NCI-H187 (cell line): Measurements from ENCODE around the gene ASCC2.
A peak's percentile ranks its signal among the peaks of the same experiment; 100 is the strongest.
"Not testable (repeated sequence)": the region's sequence is repeated elsewhere in the genome, so short reads cannot be mapped to it uniquely, and the experiment has no call there.

Source experiments
- DNase-seq, 2 experiments: peaks; one replicate each; lab custom pipeline; 2025; lab: John Stamatoyannopoulos, UW

The ASCC2 gene, protein sequence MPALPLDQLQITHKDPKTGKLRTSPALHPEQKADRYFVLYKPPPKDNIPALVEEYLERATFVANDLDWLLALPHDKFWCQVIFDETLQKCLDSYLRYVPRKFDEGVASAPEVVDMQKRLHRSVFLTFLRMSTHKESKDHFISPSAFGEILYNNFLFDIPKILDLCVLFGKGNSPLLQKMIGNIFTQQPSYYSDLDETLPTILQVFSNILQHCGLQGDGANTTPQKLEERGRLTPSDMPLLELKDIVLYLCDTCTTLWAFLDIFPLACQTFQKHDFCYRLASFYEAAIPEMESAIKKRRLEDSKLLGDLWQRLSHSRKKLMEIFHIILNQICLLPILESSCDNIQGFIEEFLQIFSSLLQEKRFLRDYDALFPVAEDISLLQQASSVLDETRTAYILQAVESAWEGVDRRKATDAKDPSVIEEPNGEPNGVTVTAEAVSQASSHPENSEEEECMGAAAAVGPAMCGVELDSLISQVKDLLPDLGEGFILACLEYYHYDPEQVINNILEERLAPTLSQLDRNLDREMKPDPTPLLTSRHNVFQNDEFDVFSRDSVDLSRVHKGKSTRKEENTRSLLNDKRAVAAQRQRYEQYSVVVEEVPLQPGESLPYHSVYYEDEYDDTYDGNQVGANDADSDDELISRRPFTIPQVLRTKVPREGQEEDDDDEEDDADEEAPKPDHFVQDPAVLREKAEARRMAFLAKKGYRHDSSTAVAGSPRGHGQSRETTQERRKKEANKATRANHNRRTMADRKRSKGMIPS

DNA sequence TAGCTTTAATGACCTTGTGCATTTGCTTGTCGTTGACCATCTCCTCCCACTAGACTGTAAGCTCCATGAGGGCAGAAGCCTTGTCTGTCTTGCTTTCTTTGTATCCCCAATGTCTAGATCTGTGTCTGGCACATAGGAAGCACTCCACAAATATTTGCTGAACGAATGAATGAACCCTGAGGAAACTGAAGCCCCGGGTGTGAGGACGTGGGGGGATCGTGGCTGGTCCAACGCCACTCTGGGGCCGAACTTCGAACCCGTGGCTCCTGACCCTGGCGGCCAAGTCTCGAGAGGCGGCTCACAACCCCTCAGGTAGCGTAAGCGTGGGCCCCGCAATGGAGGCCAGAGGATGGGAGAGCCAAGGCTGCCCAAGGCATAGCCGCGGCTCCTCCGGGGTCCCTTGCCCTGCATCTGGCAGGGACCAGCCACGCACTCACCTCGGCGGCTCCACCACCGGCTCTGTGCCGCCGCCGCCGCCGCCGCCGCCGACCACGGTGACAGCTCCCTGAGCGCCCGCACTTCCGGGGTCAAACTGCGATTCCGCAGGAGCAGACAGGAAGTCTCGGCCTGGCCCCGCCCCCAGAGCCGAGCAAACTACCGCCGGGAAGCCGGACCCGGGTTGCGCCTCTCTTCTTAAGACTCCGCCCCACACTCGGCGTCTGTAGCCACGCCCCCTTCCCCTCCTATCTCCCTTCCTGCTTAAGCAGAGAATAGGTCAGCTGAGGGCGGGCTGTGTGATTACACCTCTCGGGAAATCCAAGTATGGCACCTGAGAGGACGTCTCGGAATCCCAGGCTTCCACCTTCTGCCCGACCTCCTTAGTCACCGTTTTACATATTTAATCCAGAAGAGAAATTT lies at the start of gene ASCC2:
TSS of gene ASCC2 (minus strand) at position 534 of the 858 bp plus-strand sequence. CDS start 5,949 bp downstream, outside the sequence.
- peak; percentile 91 to 95 for DNase-seq

- no peak for DNase-seq
These were observed 49.3 kb upstream of the ASCC2 start for GRCh38 chr22:29887358-29887757.

DNA sequence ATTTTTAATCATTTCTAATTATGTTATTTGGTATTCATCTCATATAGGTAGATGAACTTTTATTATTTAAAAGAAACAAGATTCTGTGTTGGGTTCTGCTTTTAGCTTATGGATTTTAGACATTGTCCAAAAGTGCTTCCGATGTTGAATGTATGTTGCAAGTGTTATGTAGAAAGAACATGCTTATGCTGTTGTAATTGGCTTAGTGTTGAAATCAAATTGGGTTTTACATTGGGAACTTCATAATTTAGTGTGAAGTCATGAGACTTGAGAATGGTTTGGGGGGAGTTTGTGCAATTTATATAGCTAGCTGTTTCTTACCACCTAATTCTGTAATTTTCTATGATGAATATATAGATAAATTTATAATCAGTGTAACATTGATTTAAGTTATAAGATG lies 48.5 kb upstream of the ASCC2 start:
- no peak for DNase-seq

GRCh38 chr22:29885610-29886009 lies 47.5 kb upstream of the ASCC2 start:
- DNase-seq = no peak

GRCh38 chr22:29883775-29884097 lies 45.7 kb upstream of the ASCC2 start:
- no peak for DNase-seq

DNA sequence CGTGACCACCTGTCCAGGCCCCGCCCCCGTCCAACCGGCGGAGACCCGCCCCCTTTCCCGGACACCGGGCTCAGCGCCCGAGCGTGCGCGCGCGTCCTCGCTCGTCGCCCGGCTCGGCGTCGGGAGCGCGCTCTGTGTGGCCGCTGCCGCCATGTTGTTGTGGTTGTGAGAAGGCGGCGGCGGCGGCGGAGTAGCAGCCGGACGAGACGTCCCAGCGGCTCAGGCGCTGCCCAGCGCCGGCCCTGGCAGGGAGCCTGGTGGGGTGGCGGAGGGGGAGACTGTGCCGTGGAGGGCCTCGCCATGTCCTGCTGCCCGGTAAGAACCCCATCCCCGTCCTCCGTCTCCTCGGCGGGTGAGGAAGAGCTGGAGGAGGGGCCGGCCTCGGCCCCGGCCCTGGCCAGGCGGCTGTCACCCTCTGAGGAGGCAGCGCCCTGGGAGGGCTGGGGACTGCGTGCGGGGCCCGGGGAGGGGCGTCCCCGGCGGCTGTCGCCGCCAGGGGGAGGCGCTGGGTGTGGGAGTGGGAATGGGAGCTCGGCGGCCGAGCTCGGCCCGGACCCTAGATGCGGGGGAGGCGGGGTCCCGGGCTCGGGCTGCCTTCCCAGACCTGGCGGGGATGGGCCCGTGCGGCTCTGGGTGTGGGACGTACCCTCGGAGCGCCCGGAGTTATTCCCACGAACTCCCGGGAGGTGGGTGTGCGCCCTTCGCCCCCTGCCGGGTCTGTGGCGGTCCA lies 45.1 kb upstream of the ASCC2 start, which contains the start of gene MTMR3:
TSS of gene MTMR3 (plus strand) at position 130 of the 730 bp plus-strand sequence. CDS start 87,886 bp downstream, outside the sequence.
- DNase-seq = peak; percentile 55 to 69

- DNase-seq = no peak
These were observed 44.6 kb upstream of the ASCC2 start for GRCh38 chr22:29882716-29883044.

GRCh38 chr22:29879753-29880152 lies 41.7 kb upstream of the ASCC2 start:
- DNase-seq = no peak

GRCh38 chr22:29877620-29878019 lies 39.5 kb upstream of the ASCC2 start:
- DNase-seq = no peak

GRCh38 chr22:29873943-29874342 lies 35.9 kb upstream of the ASCC2 start:
- no peak for DNase-seq

- DNase-seq = no peak
These were observed 34.9 kb upstream of the ASCC2 start for GRCh38 chr22:29872989-29873388.

GRCh38 chr22:29872144-29872893 lies 34.2 kb upstream of the ASCC2 start:
- no peak for DNase-seq

GRCh38 chr22:29871684-29872083 lies 33.6 kb upstream of the ASCC2 start:
- peak; percentile 34 to 44 for DNase-seq

DNA sequence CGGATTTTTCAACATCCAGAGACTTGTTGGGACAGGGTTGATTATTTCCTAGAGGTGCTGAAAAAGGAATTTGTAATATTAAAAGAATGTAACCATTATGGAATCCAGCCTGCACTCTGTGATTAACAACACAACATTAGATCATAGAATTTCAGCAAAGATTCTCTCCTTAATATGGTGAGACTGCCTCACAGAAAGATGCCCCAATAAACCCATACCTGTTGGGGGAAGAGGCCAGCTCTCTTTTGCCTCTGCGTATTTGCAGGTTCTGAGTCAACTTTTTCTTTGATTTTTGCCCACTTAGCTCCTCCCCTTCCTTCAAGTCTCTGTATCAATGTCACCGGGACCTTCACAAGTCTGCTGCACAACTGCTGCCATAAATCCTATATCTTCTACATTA lies 32.5 kb upstream of the ASCC2 start:
- DNase-seq = no peak

DNA sequence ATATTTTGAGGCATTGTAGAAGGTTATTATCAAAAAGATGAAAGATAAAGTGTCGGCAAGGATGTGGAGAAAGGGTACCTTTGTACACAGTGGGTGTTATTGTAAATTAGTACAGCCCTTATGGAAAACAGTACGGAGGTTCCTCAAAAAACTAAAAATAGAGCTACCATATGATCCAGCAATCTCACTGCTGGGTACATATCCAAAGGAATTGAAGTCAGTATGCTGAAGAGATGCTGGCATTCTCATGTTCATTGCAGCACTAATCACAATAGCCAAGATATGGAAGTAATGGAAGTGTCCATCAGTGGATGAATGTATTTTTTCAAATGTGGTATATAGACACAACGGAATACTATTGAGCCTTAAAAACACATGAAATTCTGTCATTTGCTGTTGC lies 29.8 kb upstream of the ASCC2 start:
- no peak for DNase-seq

DNA sequence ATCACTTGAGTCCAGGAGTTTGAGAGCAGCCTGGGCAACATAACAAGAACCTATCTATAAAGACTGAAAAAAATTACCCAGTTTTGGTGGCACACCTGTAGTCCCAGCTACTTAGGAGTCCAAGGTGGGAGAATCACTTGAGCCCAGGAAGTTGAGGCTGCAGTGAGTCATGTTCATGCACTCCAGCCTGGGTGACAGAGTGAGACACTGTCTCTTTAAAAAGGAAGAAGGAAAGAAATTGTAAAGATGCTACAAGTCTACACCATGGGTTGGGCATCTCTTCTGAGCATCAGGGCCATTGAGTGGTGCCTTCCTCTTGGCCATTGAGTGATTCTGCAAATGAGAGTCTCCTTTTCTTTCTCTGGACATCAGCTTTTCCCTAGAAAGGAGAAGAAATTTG lies 29.2 kb upstream of the ASCC2 start:
- no peak for DNase-seq

DNA sequence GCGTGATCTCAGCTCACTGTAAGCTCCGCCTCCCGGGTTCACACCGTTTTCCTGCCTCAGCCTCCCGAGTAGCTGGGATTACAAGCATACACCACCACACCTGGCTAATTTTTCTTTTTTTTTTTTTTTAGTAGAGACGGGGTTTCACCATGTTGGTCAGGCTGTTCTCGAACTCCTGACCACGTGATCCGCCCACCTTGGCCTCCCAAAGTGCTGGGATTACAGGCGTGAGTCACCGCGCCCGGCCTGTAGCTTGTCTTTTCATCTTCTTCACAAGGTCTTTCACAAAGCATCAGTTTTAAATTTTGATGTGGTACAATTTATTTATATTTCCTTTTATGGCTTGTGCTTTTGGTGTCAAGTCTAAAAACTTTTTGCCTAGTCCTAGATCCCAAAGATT lies 27.5 kb upstream of the ASCC2 start:
- not testable (repeated sequence) for DNase-seq

DNA sequence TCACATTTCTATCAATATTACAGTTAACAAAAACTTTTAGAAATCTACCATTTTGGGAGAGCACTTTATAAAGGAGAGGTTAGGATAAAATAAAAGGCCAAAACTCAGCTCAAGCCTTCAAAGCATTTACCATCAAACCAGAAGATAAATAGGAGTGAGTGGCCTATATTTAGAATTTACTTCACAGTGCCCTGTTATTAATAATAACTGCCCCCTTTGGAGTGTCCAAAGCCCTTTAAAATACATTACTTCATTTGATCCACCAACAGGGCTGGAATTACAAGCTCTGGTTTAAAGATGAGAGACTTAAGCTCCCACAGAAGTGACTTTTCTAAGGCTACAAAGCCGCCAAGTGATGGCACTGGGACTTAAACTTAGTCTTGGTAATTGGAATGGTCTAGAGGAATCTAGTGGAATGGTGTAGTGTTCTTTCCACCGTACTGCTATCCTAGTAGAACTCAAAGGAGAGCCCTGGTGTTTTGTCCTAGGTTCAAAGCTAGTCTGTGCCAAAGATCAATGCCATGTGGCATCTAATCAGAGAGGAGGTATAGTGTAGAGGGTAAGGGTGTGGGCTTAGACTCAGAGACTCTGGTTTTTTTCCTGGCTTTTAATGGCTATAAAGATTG lies 23.7 kb upstream of the ASCC2 start:
- no peak for DNase-seq

DNA sequence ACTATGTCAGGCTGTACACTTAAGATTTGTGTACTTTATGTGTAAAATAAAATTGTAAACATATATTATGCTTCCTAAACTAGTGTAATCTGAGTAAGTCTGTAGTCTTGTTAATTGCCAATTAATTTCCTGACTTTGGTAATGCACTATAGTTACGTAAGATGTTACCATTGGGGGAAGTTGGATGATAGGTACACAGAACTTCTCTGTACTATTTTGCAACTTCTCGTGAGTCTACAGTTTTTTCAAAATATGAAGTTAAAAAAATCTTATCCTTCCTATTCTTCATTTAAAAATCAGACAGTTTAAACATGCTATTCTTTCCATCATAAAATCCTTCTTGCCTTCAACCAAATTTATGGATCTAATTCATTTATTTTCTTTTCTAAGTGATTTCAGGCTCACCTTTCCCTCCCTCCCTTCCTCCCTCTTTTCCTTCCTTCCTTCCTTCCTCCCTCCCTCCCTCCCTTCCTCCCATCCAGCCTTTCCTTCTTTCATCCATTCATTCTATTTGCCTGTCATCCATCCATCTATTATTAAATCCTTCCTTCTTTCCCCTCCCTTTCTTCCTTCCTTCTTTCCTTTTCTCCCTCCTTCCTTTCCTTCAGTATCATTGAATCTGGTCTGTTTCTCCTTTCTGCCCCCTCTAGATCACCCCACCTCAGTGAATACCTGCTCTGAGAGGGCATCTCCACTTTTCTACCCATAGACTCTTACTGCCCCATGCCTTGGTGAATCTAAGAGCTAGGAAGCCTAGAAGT lies 22.1 kb upstream of the ASCC2 start:
- DNase-seq = no peak

DNA sequence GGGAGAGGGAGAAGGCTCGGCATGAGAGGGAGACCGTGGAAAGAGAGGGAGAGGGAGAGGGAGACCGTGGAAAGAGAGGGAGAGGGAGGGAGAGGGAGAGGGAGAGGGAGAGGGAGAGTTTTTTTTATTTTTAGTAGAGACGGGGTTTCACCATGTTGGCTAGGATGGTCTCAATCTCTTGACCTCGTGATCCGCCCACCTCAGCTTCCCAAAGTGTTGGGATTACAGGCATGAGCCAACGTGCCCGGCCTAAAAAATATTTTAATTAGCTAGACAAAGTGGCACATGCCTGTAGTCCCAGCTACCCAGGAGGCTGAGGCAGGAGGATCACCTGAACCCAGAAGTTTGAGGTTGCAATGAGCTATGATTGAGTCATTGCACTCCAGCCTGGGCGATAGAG lies 21.0 kb upstream of the ASCC2 start:
- not testable (repeated sequence) for DNase-seq
